Measurements from ENCODE around the gene NDUFA1.
"Not testable (repeated sequence)": the region's sequence is repeated elsewhere in the genome, so short reads cannot be mapped to it uniquely, and the experiment has no call there.

The NDUFA1 gene

GRCh38 chrX:119916310-119916709 lies 44.7 kb downstream of the NDUFA1 start:
- no peak for DNase-seq

GRCh38 chrX:119917877-119918276 lies 46.2 kb downstream of the NDUFA1 start:
- no peak for DNase-seq

GRCh38 chrX:119919835-119920585 lies 48.4 kb downstream of the NDUFA1 start:
- no peak for DNase-seq

- DNase-seq, result not testable (repeated sequence)
Measured at GRCh38 chrX:119922391-119922790, 50.8 kb downstream of the NDUFA1 start.
